ENCODE data around the gene ZNF740. TPM values are rescaled to one million over a fixed set of nuclear protein-coding genes. Genes with fewer than 3 reads are reported as not detected.
"Not testable (repeated sequence)": the region's sequence is repeated elsewhere in the genome, so short reads cannot be mapped to it uniquely, and the experiment has no call there.

Gene ZNF740
- total RNA-seq, 2 donors from 2014 or later = 24.3 to 34.6 TPM

- H3K4me3 Mint-ChIP-seq = peak overlapping the region; percentile 65
- not testable (repeated sequence) for DNase-seq; H3K9me3 ChIP-seq (ENCODE audit: control insufficient read depth, low read length, poor library complexity, severe bottlenecking); H3K27me3 Mint-ChIP-seq; H3K36me3 Mint-ChIP-seq (ENCODE audit: low read depth); ATAC-seq
- peak overlapping the region; percentile 95 for H3K27ac Mint-ChIP-seq
- peaks cover 40% of the 10 kb centered on the region for H3K4me1 Mint-ChIP-seq
Measured at GRCh38 chr12:53178803-53179202, 1.7 kb upstream of the ZNF740 start.

GRCh38 chr12:53179687-53180219 lies 769 bp upstream of the ZNF740 start:
- DNase-seq = no peak
- Mint-ChIP-seq H3K27ac (peak overlapping the region; percentile 95), H3K36me3 (ENCODE audit: low read depth) (peaks cover 4% of the 10 kb centered on the region), H3K27me3 (no peaks in the 10 kb centered on the region), H3K4me1 (peaks cover 45% of the 10 kb centered on the region), H3K4me3 (peak overlapping the region; percentile 96)
- peak; percentile 1 for ATAC-seq
- H3K9me3 ChIP-seq (ENCODE audit: control insufficient read depth, low read length, poor library complexity, severe bottlenecking) = no peaks in the 10 kb centered on the region

- ATAC-seq (peak; percentile 55), DNase-seq (peak; percentile 59 to 74 (median 73))
- H3K27ac Mint-ChIP-seq = peak overlapping the region; percentile 95
- no peaks in the 10 kb centered on the region for H3K27me3 Mint-ChIP-seq
- peak overlapping the region; percentile 96 for H3K4me3 Mint-ChIP-seq
- H3K36me3 Mint-ChIP-seq (ENCODE audit: low read depth) = peaks cover 7% of the 10 kb centered on the region
- peaks cover 44% of the 10 kb centered on the region for H3K4me1 Mint-ChIP-seq
- H3K9me3 ChIP-seq (ENCODE audit: control insufficient read depth, low read length, poor library complexity, severe bottlenecking) = no peaks in the 10 kb centered on the region
Measured at GRCh38 chr12:53180931-53181645, 566 bp downstream of the ZNF740 start.

- DNase-seq (no peak), ATAC-seq (no peak)
- H3K4me1 Mint-ChIP-seq = peaks cover 44% of the 10 kb centered on the region
- H3K9me3 ChIP-seq (ENCODE audit: control insufficient read depth, low read length, poor library complexity, severe bottlenecking) = no peaks in the 10 kb centered on the region
- no peaks in the 10 kb centered on the region for H3K27me3 Mint-ChIP-seq
- peak overlapping the region; percentile 96 for H3K4me3 Mint-ChIP-seq
- H3K27ac Mint-ChIP-seq = peak overlapping the region; percentile 95
- peaks cover 7% of the 10 kb centered on the region for H3K36me3 Mint-ChIP-seq (ENCODE audit: low read depth)
Measured at GRCh38 chr12:53181935-53182334, 1.4 kb downstream of the ZNF740 start.

- no peak for ATAC-seq
- Mint-ChIP-seq H3K4me3 (peak overlapping the region; percentile 96), H3K27ac (no peak overlapping the region), H3K27me3 (no peaks in the 10 kb centered on the region), H3K4me1 (peaks cover 44% of the 10 kb centered on the region), H3K36me3 (ENCODE audit: low read depth) (peaks cover 11% of the 10 kb centered on the region)
- DNase-seq = no peak
- H3K9me3 ChIP-seq (ENCODE audit: control insufficient read depth, low read length, poor library complexity, severe bottlenecking) = no peaks in the 10 kb centered on the region
Measured at GRCh38 chr12:53182903-53183302, 2.4 kb downstream of the ZNF740 start.

- DNase-seq = no peak
- H3K4me3 Mint-ChIP-seq = no peak overlapping the region
- H3K36me3 Mint-ChIP-seq (ENCODE audit: low read depth) = peaks cover 11% of the 10 kb centered on the region
- peaks cover 37% of the 10 kb centered on the region for H3K4me1 Mint-ChIP-seq
- peak overlapping the region; percentile 63 for H3K27ac Mint-ChIP-seq
- H3K27me3 Mint-ChIP-seq = no peaks in the 10 kb centered on the region
- ATAC-seq = no peak
- H3K9me3 ChIP-seq (ENCODE audit: control insufficient read depth, low read length, poor library complexity, severe bottlenecking) = no peaks in the 10 kb centered on the region
Measured at GRCh38 chr12:53184828-53185227, 4.3 kb downstream of the ZNF740 start.

- no peak for DNase-seq
- ATAC-seq = no peak
- H3K36me3 Mint-ChIP-seq (ENCODE audit: low read depth) = peaks cover 11% of the 10 kb centered on the region
- H3K27me3 Mint-ChIP-seq = no peaks in the 10 kb centered on the region
- peak overlapping the region; percentile 62 for H3K27ac Mint-ChIP-seq
- peaks cover 34% of the 10 kb centered on the region for H3K4me1 Mint-ChIP-seq
- H3K4me3 Mint-ChIP-seq = no peak overlapping the region
- H3K9me3 ChIP-seq (ENCODE audit: control insufficient read depth, low read length, poor library complexity, severe bottlenecking) = no peaks in the 10 kb centered on the region
Measured at GRCh38 chr12:53185582-53186153, 5.1 kb downstream of the ZNF740 start.

GRCh38 chr12:53186745-53187144 lies 6.2 kb downstream of the ZNF740 start:
- Mint-ChIP-seq H3K27ac (no peak overlapping the region), H3K27me3 (no peaks in the 10 kb centered on the region), H3K4me1 (peaks cover 34% of the 10 kb centered on the region), H3K36me3 (ENCODE audit: low read depth) (peaks cover 11% of the 10 kb centered on the region), H3K4me3 (no peak overlapping the region)
- no peak for DNase-seq
- no peak for ATAC-seq
- H3K9me3 ChIP-seq (ENCODE audit: control insufficient read depth, low read length, poor library complexity, severe bottlenecking) = no peaks in the 10 kb centered on the region

GRCh38 chr12:53187145-53187899 lies 6.8 kb downstream of the ZNF740 start:
- H3K27ac Mint-ChIP-seq = no peak overlapping the region
- ATAC-seq (no peak), DNase-seq (no peak)
- H3K27me3 Mint-ChIP-seq = no peaks in the 10 kb centered on the region
- no peaks in the 10 kb centered on the region for H3K9me3 ChIP-seq (ENCODE audit: control insufficient read depth, low read length, poor library complexity, severe bottlenecking)
- H3K4me3 Mint-ChIP-seq = no peak overlapping the region
- H3K4me1 Mint-ChIP-seq = peaks cover 31% of the 10 kb centered on the region
- peaks cover 13% of the 10 kb centered on the region for H3K36me3 Mint-ChIP-seq (ENCODE audit: low read depth)

GRCh38 chr12:53190108-53190729 lies 9.7 kb downstream of the ZNF740 start:
- ATAC-seq (peak; percentile 90), DNase-seq (peak; percentile 31 to 37 (median 34))
- H3K36me3 Mint-ChIP-seq (ENCODE audit: low read depth) = peaks cover 10% of the 10 kb centered on the region
- H3K4me3 Mint-ChIP-seq = no peak overlapping the region
- peak overlapping the region; percentile 66 for H3K27ac Mint-ChIP-seq
- H3K9me3 ChIP-seq (ENCODE audit: control insufficient read depth, low read length, poor library complexity, severe bottlenecking) = no peaks in the 10 kb centered on the region
- peaks cover 17% of the 10 kb centered on the region for H3K4me1 Mint-ChIP-seq
- no peaks in the 10 kb centered on the region for H3K27me3 Mint-ChIP-seq

GRCh38 chr12:53191096-53191884 lies 10.8 kb downstream of the ZNF740 start:
- no peaks in the 10 kb centered on the region for H3K27me3 Mint-ChIP-seq
- peak overlapping the region; percentile 66 for H3K27ac Mint-ChIP-seq
- H3K4me1 Mint-ChIP-seq = peaks cover 16% of the 10 kb centered on the region
- no peak for ATAC-seq
- no peak for DNase-seq
- H3K9me3 ChIP-seq (ENCODE audit: control insufficient read depth, low read length, poor library complexity, severe bottlenecking) = no peaks in the 10 kb centered on the region
- H3K4me3 Mint-ChIP-seq = no peak overlapping the region
- H3K36me3 Mint-ChIP-seq (ENCODE audit: low read depth) = peaks cover 10% of the 10 kb centered on the region

- Mint-ChIP-seq H3K4me1 (peaks cover 22% of the 10 kb centered on the region), H3K36me3 (ENCODE audit: low read depth) (peaks cover 14% of the 10 kb centered on the region), H3K27me3 (no peaks in the 10 kb centered on the region), H3K27ac (peak overlapping the region; percentile 24), H3K4me3 (no peak overlapping the region)
- H3K9me3 ChIP-seq (ENCODE audit: control insufficient read depth, low read length, poor library complexity, severe bottlenecking) = no peaks in the 10 kb centered on the region
- DNase-seq (no peak), ATAC-seq (no peak)
Measured at GRCh38 chr12:53191885-53192530, 11.5 kb downstream of the ZNF740 start.

Measured in T-helper 17 cell (primary cell).